ENCODE measurements around the gene DSCAM.

Gene DSCAM

GRCh38 chr21:40373761-40374160, 473.2 kb downstream of the DSCAM start:
- H3K4me3 Mint-ChIP-seq = no peak overlapping the region
- H3K9me3 Mint-ChIP-seq (ENCODE audit: low read depth) = peaks cover 5% of the 10 kb centered on the region
- H3K36me3 Mint-ChIP-seq = no peaks in the 10 kb centered on the region
- no peak overlapping the region for H3K27ac Mint-ChIP-seq
- H3K27me3 Mint-ChIP-seq = peaks cover 6% of the 10 kb centered on the region
- H3K4me1 Mint-ChIP-seq (ENCODE audit: low read depth) = no peaks in the 10 kb centered on the region

GRCh38 chr21:40372506-40372905, 474.5 kb downstream of the DSCAM start:
- peaks cover 5% of the 10 kb centered on the region for H3K9me3 Mint-ChIP-seq (ENCODE audit: low read depth)
- no peak overlapping the region for H3K27ac Mint-ChIP-seq
- H3K4me1 Mint-ChIP-seq (ENCODE audit: low read depth) = no peaks in the 10 kb centered on the region
- H3K4me3 Mint-ChIP-seq = no peak overlapping the region
- no peaks in the 10 kb centered on the region for H3K36me3 Mint-ChIP-seq
- peaks cover 6% of the 10 kb centered on the region for H3K27me3 Mint-ChIP-seq

GRCh38 chr21:40371329-40371728, 475.6 kb downstream of the DSCAM start:
- no peaks in the 10 kb centered on the region for H3K4me1 Mint-ChIP-seq (ENCODE audit: low read depth)

GRCh38 chr21:40356644-40357043, 490.3 kb downstream of the DSCAM start:
- no peaks in the 10 kb centered on the region for H3K36me3 Mint-ChIP-seq
- peaks cover 3% of the 10 kb centered on the region for H3K27me3 Mint-ChIP-seq
- no peak overlapping the region for H3K27ac Mint-ChIP-seq
- H3K9me3 Mint-ChIP-seq (ENCODE audit: low read depth) = no peaks in the 10 kb centered on the region
- no peaks in the 10 kb centered on the region for H3K4me1 Mint-ChIP-seq (ENCODE audit: low read depth)
- no peak overlapping the region for H3K4me3 Mint-ChIP-seq

More at GRCh38 chr21:40371329-40371728, 475.6 kb downstream of the DSCAM start:
- no peak overlapping the region for H3K4me3 Mint-ChIP-seq
- H3K27ac Mint-ChIP-seq = no peak overlapping the region
- H3K9me3 Mint-ChIP-seq (ENCODE audit: low read depth) = peaks cover 5% of the 10 kb centered on the region
- H3K36me3 Mint-ChIP-seq = no peaks in the 10 kb centered on the region
- peaks cover 4% of the 10 kb centered on the region for H3K27me3 Mint-ChIP-seq

- Mint-ChIP-seq H3K4me3 (no peak overlapping the region), H3K36me3 (no peaks in the 10 kb centered on the region)
These were observed 491.9 kb downstream of the DSCAM start for GRCh38 chr21:40355076-40355475.

GRCh38 chr21:40351006-40351405, 496.0 kb downstream of the DSCAM start:
- no peaks in the 10 kb centered on the region for H3K36me3 Mint-ChIP-seq
- peaks cover 4% of the 10 kb centered on the region for H3K27me3 Mint-ChIP-seq
- no peaks in the 10 kb centered on the region for H3K9me3 Mint-ChIP-seq (ENCODE audit: low read depth)
- no peaks in the 10 kb centered on the region for H3K4me1 Mint-ChIP-seq (ENCODE audit: low read depth)
- no peak overlapping the region for H3K27ac Mint-ChIP-seq
- H3K4me3 Mint-ChIP-seq = no peak overlapping the region

More at GRCh38 chr21:40355076-40355475, 491.9 kb downstream of the DSCAM start:
- H3K27ac Mint-ChIP-seq = no peak overlapping the region
- H3K9me3 Mint-ChIP-seq (ENCODE audit: low read depth) = no peaks in the 10 kb centered on the region
- H3K4me1 Mint-ChIP-seq (ENCODE audit: low read depth) = no peaks in the 10 kb centered on the region
- H3K27me3 Mint-ChIP-seq = peaks cover 3% of the 10 kb centered on the region

- H3K4me3 Mint-ChIP-seq = no peak overlapping the region
These were observed 497.4 kb downstream of the DSCAM start for GRCh38 chr21:40349591-40349990.

GRCh38 chr21:40345711-40346321, 501.1 kb downstream of the DSCAM start:
- no peaks in the 10 kb centered on the region for H3K36me3 Mint-ChIP-seq
- H3K4me3 Mint-ChIP-seq = no peak overlapping the region
- H3K4me1 Mint-ChIP-seq (ENCODE audit: low read depth) = no peaks in the 10 kb centered on the region
- H3K27ac Mint-ChIP-seq = no peak overlapping the region
- H3K9me3 Mint-ChIP-seq (ENCODE audit: low read depth) = no peaks in the 10 kb centered on the region
- H3K27me3 Mint-ChIP-seq = peaks cover 4% of the 10 kb centered on the region

More at GRCh38 chr21:40349591-40349990, 497.4 kb downstream of the DSCAM start:
- Mint-ChIP-seq H3K9me3 (ENCODE audit: low read depth) (no peaks in the 10 kb centered on the region), H3K36me3 (no peaks in the 10 kb centered on the region), H3K4me1 (ENCODE audit: low read depth) (no peaks in the 10 kb centered on the region), H3K27me3 (peaks cover 4% of the 10 kb centered on the region), H3K27ac (no peak overlapping the region)

GRCh38 chr21:40340357-40340756, 506.6 kb downstream of the DSCAM start:
- H3K9me3 Mint-ChIP-seq (ENCODE audit: low read depth) = no peaks in the 10 kb centered on the region

GRCh38 chr21:40339050-40339449, 507.9 kb downstream of the DSCAM start:
- Mint-ChIP-seq H3K4me1 (ENCODE audit: low read depth) (no peaks in the 10 kb centered on the region), H3K4me3 (no peak overlapping the region), H3K27ac (no peak overlapping the region), H3K27me3 (no peaks in the 10 kb centered on the region), H3K36me3 (no peaks in the 10 kb centered on the region), H3K9me3 (ENCODE audit: low read depth) (no peaks in the 10 kb centered on the region)

More at GRCh38 chr21:40340357-40340756, 506.6 kb downstream of the DSCAM start:
- H3K4me3 Mint-ChIP-seq = no peak overlapping the region
- no peak overlapping the region for H3K27ac Mint-ChIP-seq
- peaks cover 2% of the 10 kb centered on the region for H3K27me3 Mint-ChIP-seq
- no peaks in the 10 kb centered on the region for H3K36me3 Mint-ChIP-seq
- H3K4me1 Mint-ChIP-seq (ENCODE audit: low read depth) = no peaks in the 10 kb centered on the region

- Mint-ChIP-seq H3K27ac (no peak overlapping the region), H3K4me1 (ENCODE audit: low read depth) (no peaks in the 10 kb centered on the region), H3K27me3 (no peaks in the 10 kb centered on the region), H3K9me3 (ENCODE audit: low read depth) (no peaks in the 10 kb centered on the region), H3K4me3 (no peak overlapping the region), H3K36me3 (no peaks in the 10 kb centered on the region)
These were observed 509.0 kb downstream of the DSCAM start for GRCh38 chr21:40337981-40338380.

- Mint-ChIP-seq H3K36me3 (no peaks in the 10 kb centered on the region), H3K27me3 (no peaks in the 10 kb centered on the region), H3K4me1 (ENCODE audit: low read depth) (no peaks in the 10 kb centered on the region), H3K4me3 (no peak overlapping the region), H3K9me3 (ENCODE audit: low read depth) (peaks cover 4% of the 10 kb centered on the region), H3K27ac (no peak overlapping the region)
These were observed 511.3 kb downstream of the DSCAM start for GRCh38 chr21:40335704-40336103.

- H3K27me3 Mint-ChIP-seq = no peaks in the 10 kb centered on the region
- H3K4me1 Mint-ChIP-seq (ENCODE audit: low read depth) = no peaks in the 10 kb centered on the region
- no peak overlapping the region for H3K4me3 Mint-ChIP-seq
- H3K9me3 Mint-ChIP-seq (ENCODE audit: low read depth) = peaks cover 4% of the 10 kb centered on the region
- no peak overlapping the region for H3K27ac Mint-ChIP-seq
- H3K36me3 Mint-ChIP-seq = no peaks in the 10 kb centered on the region
These were observed 512.8 kb downstream of the DSCAM start for GRCh38 chr21:40334159-40334558.

- no peak overlapping the region for H3K27ac Mint-ChIP-seq
- peaks cover 4% of the 10 kb centered on the region for H3K9me3 Mint-ChIP-seq (ENCODE audit: low read depth)
- no peaks in the 10 kb centered on the region for H3K36me3 Mint-ChIP-seq
- H3K27me3 Mint-ChIP-seq = no peaks in the 10 kb centered on the region
- no peaks in the 10 kb centered on the region for H3K4me1 Mint-ChIP-seq (ENCODE audit: low read depth)
- H3K4me3 Mint-ChIP-seq = no peak overlapping the region
These were observed 513.2 kb downstream of the DSCAM start for GRCh38 chr21:40333731-40334130.

GRCh38 chr21:40331804-40332203, 515.2 kb downstream of the DSCAM start:
- Mint-ChIP-seq H3K27me3 (no peaks in the 10 kb centered on the region), H3K4me1 (ENCODE audit: low read depth) (no peaks in the 10 kb centered on the region), H3K27ac (no peak overlapping the region), H3K4me3 (no peak overlapping the region), H3K36me3 (no peaks in the 10 kb centered on the region), H3K9me3 (ENCODE audit: low read depth) (peaks cover 4% of the 10 kb centered on the region)

GRCh38 chr21:40331172-40331571, 515.8 kb downstream of the DSCAM start:
- Mint-ChIP-seq H3K4me1 (ENCODE audit: low read depth) (no peaks in the 10 kb centered on the region), H3K36me3 (no peaks in the 10 kb centered on the region), H3K9me3 (ENCODE audit: low read depth) (peaks cover 9% of the 10 kb centered on the region), H3K27ac (no peak overlapping the region), H3K27me3 (no peaks in the 10 kb centered on the region), H3K4me3 (no peak overlapping the region)

Data from activated naive CD8-positive, alpha-beta T cell (primary cell).